Hippocampal formation (tissue), 2 donors: ENCODE results near the gene RPS27L.
"Not testable (repeated sequence)": the region's sequence is repeated elsewhere in the genome, so short reads cannot be mapped to it uniquely, and the experiment has no call there.

ENCODE experiments used
- DNase-seq, 2 donors: peaks; one replicate each; lab custom pipeline; 2025; lab: John Stamatoyannopoulos, UW

The RPS27L gene

DNA sequence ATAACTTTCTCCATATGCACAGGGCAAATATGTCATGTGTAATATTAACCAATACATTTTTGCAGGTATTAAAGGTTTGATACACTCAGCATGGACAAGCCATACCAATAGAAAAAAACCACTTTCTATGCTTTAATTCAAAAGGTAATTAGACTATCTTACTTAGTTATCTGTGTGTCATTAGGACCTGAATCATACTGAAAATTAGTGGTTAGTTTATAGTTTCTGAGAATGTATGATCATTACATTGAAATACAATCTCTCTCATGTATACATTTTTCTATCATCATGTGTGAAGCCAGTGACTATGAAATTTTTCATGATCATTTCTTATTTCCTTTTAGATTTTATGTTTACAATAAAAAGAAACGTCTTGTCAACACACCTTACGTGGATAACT is 16.3 kb downstream of the RPS27L start:
- DNase-seq: no peak

DNA sequence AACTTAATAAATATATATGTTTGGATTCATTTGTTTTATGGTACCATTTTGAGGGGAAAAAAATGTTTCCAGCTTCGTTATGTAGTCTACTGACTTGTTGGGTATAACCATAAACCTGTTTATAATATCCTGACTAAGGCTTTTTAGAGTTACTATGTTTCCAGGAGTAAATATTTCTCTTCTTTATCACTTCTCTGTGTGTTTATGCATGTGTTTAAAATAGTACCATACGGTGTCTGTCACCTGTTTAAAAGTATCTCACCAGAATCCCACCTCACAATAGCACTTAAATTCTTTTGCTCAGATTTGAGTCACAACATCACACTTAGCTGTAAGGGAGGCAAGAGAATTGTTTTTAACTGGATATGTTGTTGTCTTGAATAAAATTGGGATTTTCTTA is 20.5 kb downstream of the RPS27L start:
- no peak for DNase-seq

DNA sequence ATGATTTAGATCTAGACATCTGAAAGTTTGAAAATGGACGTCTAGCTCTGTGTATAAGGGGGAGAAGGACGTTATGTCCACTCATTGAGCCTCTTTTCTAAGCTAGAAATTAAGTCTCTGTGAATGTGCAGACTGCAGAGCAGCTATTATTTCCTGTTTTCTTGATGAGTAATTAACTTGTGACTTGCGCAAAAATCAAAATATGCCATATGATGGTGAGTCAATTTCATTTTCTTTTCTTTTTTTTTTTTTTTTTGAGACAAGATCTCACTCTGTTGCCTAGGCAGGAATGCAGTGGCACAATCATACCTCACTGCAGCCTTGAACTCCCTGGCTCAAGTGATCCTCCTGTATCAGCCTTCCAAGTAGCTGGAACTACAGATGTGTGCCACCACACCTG is 21.5 kb downstream of the RPS27L start:
- no peak for DNase-seq

DNA sequence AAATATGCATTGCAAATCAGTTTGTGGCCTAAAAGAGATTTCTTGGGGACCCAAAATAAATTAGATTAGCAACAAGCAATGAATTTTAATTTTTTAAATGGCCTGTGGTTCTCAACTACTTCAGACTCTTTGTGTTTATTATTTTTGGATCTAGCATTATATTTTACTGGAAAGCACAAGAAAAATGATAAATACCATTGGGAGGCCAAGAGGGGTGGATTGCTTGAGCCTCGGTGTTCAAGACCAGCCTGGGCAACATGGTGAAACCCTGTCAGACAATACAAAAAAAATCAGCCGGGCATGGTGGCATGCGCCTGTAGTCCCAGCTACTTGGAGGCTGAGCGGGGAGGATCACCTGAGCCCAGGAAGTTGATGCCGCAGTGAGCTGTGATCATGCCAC is 22.0 kb downstream of the RPS27L start:
- DNase-seq: no peak

DNA sequence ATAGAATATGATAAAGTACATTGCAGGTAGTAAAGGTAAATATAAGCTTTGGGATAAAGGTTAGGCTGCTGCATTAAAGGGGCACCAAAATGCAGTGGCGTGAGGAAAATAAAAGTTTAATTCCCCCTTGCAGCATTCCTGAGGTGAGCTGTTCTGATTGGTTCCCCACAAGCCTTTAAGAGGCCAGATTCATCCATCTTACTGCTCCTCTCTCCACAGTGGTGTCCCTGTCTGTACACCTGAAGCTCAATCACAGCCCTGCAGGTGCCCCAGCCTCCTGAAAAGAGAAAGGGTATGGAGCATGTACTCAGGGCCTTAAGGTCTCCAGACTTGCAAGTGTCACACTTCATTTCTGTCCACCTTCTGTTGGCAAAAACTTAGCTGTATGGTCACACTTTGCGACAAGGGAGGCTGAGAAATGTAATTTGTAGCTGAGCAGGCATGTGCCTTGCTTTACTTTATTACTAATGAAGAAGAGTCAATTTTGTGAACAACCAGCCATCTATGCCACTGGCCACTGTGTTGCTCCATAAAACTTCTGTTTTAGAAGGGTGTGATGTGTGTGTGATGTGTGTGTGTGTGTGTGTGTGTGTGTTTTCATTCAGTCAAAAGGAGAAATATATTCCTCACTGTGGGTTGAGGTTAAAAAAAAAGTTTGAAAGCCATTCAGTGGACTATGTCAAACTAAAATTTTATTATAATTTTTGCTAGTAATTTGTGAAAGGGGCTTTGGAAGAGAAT is 22.9 kb downstream of the RPS27L start:
- no peak for DNase-seq

DNA sequence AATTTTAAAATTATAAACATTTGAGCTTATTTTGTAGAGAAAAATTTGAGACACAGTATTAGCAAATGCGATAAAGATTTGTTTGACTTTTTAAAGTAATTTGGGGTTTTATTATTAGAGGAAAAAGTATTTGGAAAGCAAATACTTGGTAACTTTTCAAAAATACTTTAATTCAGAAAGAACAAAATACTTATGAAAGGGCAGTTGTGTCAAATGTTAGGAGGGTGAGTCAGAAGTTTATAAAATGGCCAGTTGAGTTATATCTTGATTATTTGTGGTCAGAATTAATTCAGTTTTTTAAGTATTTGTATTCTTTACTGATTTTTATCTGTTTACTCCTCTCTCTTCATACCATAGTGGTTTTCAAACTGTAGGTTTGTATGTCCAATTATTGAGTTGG is 23.5 kb downstream of the RPS27L start:
- no peak for DNase-seq

GRCh38 chr15:63126726-63127125 is 30.6 kb downstream of the RPS27L start:
- no peak for DNase-seq

GRCh38 chr15:63124506-63124905 is 32.8 kb downstream of the RPS27L start:
- no peak for DNase-seq

GRCh38 chr15:63122002-63122875 is 35.0 kb downstream of the RPS27L start:
- peak; percentile 60 to 84 for DNase-seq

- peak; percentile 81 to 89 for DNase-seq
Measured at GRCh38 chr15:63121382-63122001, 35.8 kb downstream of the RPS27L start, which contains the start of gene LACTB. TSS of gene LACTB (plus strand) at chr15:63121861. CDS start at chr15:63121872, 11 bp downstream.

DNA sequence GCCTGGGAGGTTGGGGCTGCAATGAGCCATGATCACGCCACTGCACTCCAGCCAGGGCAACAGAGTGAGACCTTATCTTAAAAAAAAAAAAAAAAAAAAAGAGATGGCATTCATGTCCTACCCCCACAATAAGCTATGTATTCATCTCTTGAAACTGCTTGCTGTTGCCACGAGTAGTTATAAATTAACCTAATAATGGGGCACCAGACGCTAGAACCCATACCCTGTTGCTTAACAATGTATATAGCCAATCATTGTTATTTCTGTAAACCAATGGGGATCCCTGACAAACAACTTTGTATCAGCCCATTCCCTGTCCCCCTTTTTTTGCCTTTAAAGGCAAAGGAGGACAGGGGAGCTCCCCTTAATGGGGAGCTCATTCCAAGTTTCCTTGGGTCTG is 38.4 kb downstream of the RPS27L start:
- DNase-seq: no peak

DNA sequence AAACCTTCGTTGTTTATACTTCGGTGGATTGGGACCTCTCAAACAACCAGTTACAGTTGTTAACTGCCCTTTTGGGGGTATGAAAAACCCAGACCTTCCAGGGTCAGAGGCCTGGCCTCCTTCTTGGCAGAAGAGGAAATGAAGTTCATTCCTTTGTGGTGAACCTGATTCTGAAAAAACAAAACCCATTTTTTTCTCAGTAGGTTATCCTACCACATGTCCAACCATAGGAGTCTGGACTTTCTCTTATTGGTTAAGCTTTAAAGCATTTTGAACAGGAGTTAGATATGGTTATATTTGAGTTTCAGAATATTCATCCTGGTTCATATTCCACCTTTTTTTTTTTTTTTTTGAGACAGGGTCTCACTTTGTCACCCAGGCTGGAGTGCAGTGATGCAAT is 42.8 kb downstream of the RPS27L start:
- no peak for DNase-seq

DNA sequence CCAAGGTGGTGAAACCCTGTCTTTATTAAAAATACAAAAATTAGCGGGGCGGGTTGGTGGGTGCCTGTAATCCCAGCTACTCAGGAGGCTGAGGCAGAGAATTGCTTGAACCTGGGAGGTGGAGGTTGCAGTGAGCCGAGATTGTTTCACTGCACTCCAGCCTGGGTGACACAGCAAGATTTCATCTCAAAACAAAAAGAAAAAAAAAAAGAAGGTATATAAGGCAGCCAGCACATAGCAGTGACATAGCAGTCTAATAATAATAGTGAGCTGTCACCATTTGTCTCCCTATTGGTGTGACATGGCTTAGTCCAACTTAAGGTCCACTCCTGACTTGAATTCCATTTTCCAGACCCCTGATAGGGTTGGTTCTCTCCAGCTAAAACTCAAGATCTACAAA is 44.4 kb downstream of the RPS27L start:
- no peak for DNase-seq

GRCh38 chr15:63111481-63111880 is 45.8 kb downstream of the RPS27L start:
- no peak for DNase-seq

- DNase-seq: no peak
Measured at GRCh38 chr15:63110428-63111026, 46.8 kb downstream of the RPS27L start.

- DNase-seq: no peak
Measured at GRCh38 chr15:63109920-63110319, 47.4 kb downstream of the RPS27L start.

DNA sequence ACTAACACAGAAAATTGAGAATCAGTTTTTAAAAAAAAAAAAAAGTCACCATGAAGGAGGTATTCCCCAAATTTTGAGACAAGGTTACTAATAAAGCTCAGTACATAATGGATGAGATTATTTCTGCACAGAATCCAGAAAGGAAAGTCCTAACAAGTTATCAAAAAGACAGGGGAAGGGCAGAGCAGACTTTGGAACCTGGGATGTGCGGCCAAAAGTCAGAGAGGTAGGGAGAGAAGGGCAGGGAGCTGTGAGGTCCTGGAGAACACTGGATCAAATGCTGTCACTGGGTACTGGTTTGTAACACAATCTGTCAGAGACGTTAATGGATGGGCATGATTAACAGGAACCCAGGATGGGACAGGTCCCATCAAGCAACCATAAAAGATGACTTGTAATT is 47.8 kb downstream of the RPS27L start:
- no peak for DNase-seq

GRCh38 chr15:63107895-63108546 is 49.3 kb downstream of the RPS27L start:
- no peak for DNase-seq

- DNase-seq: not testable (repeated sequence)
Measured at GRCh38 chr15:63105354-63105753, 51.9 kb downstream of the RPS27L start.

DNA sequence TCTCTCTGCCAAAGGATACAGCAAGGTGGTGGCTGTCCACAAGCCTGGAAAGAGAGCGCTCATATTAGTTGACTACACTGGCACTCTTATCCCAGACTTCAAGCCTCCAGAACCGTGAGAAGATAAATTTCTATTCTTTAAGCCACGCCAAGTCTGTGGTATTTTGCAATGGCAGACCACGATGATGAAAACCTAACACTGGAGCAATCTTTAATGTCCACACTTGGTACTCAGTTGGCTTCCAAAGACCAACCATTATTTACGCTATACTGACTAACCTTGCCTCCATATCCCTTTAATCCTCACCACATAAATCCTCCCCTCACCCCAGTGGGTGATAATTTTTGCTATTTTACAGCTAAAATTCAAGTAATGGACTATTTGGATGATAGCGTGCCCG is 52.5 kb downstream of the RPS27L start:
- DNase-seq: no peak

DNA sequence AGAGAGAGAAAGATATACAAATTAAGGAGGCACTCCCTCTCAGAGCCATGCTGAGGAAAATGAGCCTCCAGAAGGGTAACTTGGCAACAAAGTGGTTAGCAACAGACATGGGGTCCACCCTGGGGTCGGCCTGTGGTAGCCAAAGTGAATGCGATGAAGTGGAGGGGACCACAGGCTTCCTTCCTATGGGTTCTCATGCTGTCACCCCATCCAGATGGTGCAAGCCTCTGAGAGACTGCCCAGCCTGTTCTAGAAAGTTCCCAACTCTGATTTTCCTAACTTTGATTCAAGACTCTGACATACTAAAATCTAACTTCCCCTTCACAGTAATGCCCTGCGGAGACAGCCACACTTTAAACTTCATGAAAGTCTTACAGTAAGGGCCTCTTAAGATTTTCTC is 53.9 kb downstream of the RPS27L start:
- DNase-seq: no peak

DNA sequence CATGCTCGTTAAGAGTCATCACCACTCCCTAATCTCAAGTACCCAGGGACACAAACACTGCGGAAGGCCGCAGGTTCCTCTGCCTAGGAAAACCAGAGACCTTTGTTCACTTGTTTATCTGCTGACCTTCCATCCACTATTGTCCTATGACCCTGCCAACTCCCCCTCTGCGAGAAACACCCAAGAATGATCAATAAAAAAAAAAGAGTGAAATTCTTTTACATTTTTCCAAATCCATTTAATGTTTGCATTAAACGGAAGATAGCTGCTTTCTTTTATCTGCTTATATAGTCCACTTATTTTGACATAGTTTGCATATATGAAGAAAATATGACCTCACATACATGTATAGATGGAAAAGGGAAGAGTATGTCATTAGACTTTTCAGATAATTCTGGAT is 57.7 kb downstream of the RPS27L start:
- not testable (repeated sequence) for DNase-seq
